Lower leg skin (tissue), 3 donors: Measurements from ENCODE around the gene C17orf50.

Experiments
- CTCF ChIP-seq, 3 donors: fragments of 450-650 bp; IDR thresholded peaks; one replicate each; pipeline ENCODE4 v1.5.1; 2016; ENCODE audit warnings: antibody characterized with exemption in 3 of 3, mild to moderate bottlenecking in 3 of 3, moderate library complexity in 2 of 3
- POLR2A ChIP-seq, 2 donors: fragments of 450-650 bp; IDR thresholded peaks; one replicate each; pipeline ENCODE4 v1.6.1; 2016 to 2017; ENCODE audit warnings: antibody characterized with exemption in 2 of 2, mild to moderate bottlenecking in 1 of 2, moderate library complexity in 1 of 2

GRCh38 chr17:35757243-35757642 lies 3.4 kb upstream of the C17orf50 start:
- TF ChIP-seq CTCF (IDR thresholded peaks at IDR 0.05) (no peak), POLR2A (IDR thresholded peaks at IDR 0.05) (no peak)
